ENCODE results near the gene CEP112.

The CEP112 gene

DNA sequence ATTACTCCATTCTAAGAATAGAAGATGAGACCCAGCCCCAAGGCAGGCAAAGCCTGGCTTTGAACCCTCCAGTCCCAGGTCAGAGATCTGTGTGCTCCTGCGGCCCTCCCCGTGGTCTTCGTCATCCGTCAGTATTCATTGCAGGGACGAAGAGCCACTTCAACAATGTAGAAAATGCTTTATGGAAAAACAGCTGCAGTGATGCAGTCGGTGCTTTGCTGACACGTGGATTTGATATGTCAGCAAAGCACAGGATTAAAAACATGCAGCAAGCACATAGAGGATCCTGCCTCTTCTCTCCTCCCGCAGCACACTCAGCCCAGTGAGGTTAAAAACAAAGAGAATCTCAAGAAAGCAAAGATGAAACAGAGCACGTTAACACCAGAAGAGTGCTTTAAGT lies 513.4 kb downstream of the CEP112 start:
- TF ChIP-seq CTCF (IDR thresholded peaks at IDR 0.05; ENCODE audit: borderline replicate concordance, insufficient read depth, low read depth, low read length) = no peak

GRCh38 chr17:65677932-65678331 lies 514.0 kb downstream of the CEP112 start:
- no peak overlapping the region for H3K4me3 ChIP-seq (ENCODE audit: low read depth, low read length)
- no peak for TF ChIP-seq CTCF (IDR thresholded peaks at IDR 0.05; ENCODE audit: borderline replicate concordance, insufficient read depth, low read depth, low read length)

More for the DNA sequence above, 513.4 kb downstream of the CEP112 start:
- H3K4me3 ChIP-seq (ENCODE audit: low read depth, low read length) = no peak overlapping the region

GRCh38 chr17:65674246-65675045 lies 517.5 kb downstream of the CEP112 start:
- TF ChIP-seq CTCF (IDR thresholded peaks at IDR 0.05; ENCODE audit: borderline replicate concordance, insufficient read depth, low read depth, low read length) = no peak
- H3K4me3 ChIP-seq (ENCODE audit: low read depth, low read length) = no peak overlapping the region

GRCh38 chr17:65670667-65671371 lies 521.1 kb downstream of the CEP112 start:
- no peak for TF ChIP-seq CTCF (IDR thresholded peaks at IDR 0.05; ENCODE audit: borderline replicate concordance, insufficient read depth, low read depth, low read length)
- H3K4me3 ChIP-seq (ENCODE audit: low read depth, low read length) = no peak overlapping the region

GRCh38 chr17:65668211-65668610 lies 523.7 kb downstream of the CEP112 start:
- TF ChIP-seq CTCF (IDR thresholded peaks at IDR 0.05; ENCODE audit: borderline replicate concordance, insufficient read depth, low read depth, low read length) = no peak
- H3K4me3 ChIP-seq (ENCODE audit: low read depth, low read length) = no peak overlapping the region

GRCh38 chr17:65667656-65668055 lies 524.3 kb downstream of the CEP112 start:
- TF ChIP-seq CTCF (IDR thresholded peaks at IDR 0.05; ENCODE audit: borderline replicate concordance, insufficient read depth, low read depth, low read length) = no peak
- no peak overlapping the region for H3K4me3 ChIP-seq (ENCODE audit: low read depth, low read length)
